ENCODE results near the gene DDX6. TPM values are rescaled to one million over a fixed set of nuclear protein-coding genes. Genes with fewer than 3 reads are reported as not detected.
A peak's percentile ranks its signal among the peaks of the same experiment; 100 is the strongest.

Gene DDX6
- polyA plus RNA-seq, 1 donor, result 71.9 TPM

GRCh38 chr11:118819334-118820024 lies 28.5 kb upstream of the DDX6 start:
- Histone ChIP-seq H3K9me3 (ENCODE audit: control insufficient read depth, low read depth, low read length) (no peaks in the 10 kb centered on the region), H3K4me1 (ENCODE audit: control insufficient read depth, insufficient read depth, low read length) (no peaks in the 10 kb centered on the region), H3K36me3 (ENCODE audit: control insufficient read depth, insufficient read depth, low read length) (no peaks in the 10 kb centered on the region), H3K27ac (ENCODE audit: low read length) (no peak overlapping the region), H3K4me3 (ENCODE audit: low read length) (no peak overlapping the region), H3K27me3 (ENCODE audit: control insufficient read depth, insufficient read depth, low read length) (no peaks in the 10 kb centered on the region)
- no peak for DNase-seq
- WGBS (ENCODE audit: insufficient coverage, low lambda C conversion rate), result no CpG with 5 or more reads among the region's 7 CpGs

GRCh38 chr11:118818130-118818529 lies 27.2 kb upstream of the DDX6 start:
- Histone ChIP-seq H3K36me3 (ENCODE audit: control insufficient read depth, insufficient read depth, low read length) (no peaks in the 10 kb centered on the region), H3K27me3 (ENCODE audit: control insufficient read depth, insufficient read depth, low read length) (no peaks in the 10 kb centered on the region), H3K9me3 (ENCODE audit: control insufficient read depth, low read depth, low read length) (no peaks in the 10 kb centered on the region), H3K4me3 (ENCODE audit: low read length) (no peak overlapping the region), H3K4me1 (ENCODE audit: control insufficient read depth, insufficient read depth, low read length) (no peaks in the 10 kb centered on the region), H3K27ac (ENCODE audit: low read length) (no peak overlapping the region)
- 90% methylated on average over 2 of the region's 4 CpGs for WGBS (ENCODE audit: insufficient coverage, low lambda C conversion rate)
- DNase-seq, result no peak

GRCh38 chr11:118813551-118813950 lies 22.6 kb upstream of the DDX6 start:
- H3K4me1 ChIP-seq (ENCODE audit: control insufficient read depth, insufficient read depth, low read length), result no peaks in the 10 kb centered on the region
- H3K27me3 ChIP-seq (ENCODE audit: control insufficient read depth, insufficient read depth, low read length), result no peaks in the 10 kb centered on the region
- WGBS (ENCODE audit: insufficient coverage, low lambda C conversion rate), result no CpG with 5 or more reads among the region's 1 CpG
- no peak overlapping the region for H3K27ac ChIP-seq (ENCODE audit: low read length)
- DNase-seq, result no peak
- no peak overlapping the region for H3K4me3 ChIP-seq (ENCODE audit: low read length)
- no peaks in the 10 kb centered on the region for H3K36me3 ChIP-seq (ENCODE audit: control insufficient read depth, insufficient read depth, low read length)
- H3K9me3 ChIP-seq (ENCODE audit: control insufficient read depth, low read depth, low read length), result no peaks in the 10 kb centered on the region

- Histone ChIP-seq H3K4me3 (ENCODE audit: low read length) (no peak overlapping the region), H3K36me3 (ENCODE audit: control insufficient read depth, insufficient read depth, low read length) (no peaks in the 10 kb centered on the region), H3K27ac (ENCODE audit: low read length) (no peak overlapping the region), H3K4me1 (ENCODE audit: control insufficient read depth, insufficient read depth, low read length) (no peaks in the 10 kb centered on the region), H3K27me3 (ENCODE audit: control insufficient read depth, insufficient read depth, low read length) (no peaks in the 10 kb centered on the region), H3K9me3 (ENCODE audit: control insufficient read depth, low read depth, low read length) (no peaks in the 10 kb centered on the region)
- WGBS (ENCODE audit: insufficient coverage, low lambda C conversion rate), result 100% methylated on average over 1 of the region's 5 CpGs
- DNase-seq, result no peak
Observed at GRCh38 chr11:118812485-118812884, 21.5 kb upstream of the DDX6 start.

- no CpG with 5 or more reads among the region's 3 CpGs for WGBS (ENCODE audit: insufficient coverage, low lambda C conversion rate)
- H3K4me3 ChIP-seq (ENCODE audit: low read length), result no peak overlapping the region
- DNase-seq, result no peak
Observed at GRCh38 chr11:118807800-118808778, 17.1 kb upstream of the DDX6 start.

GRCh38 chr11:118806400-118806799 lies 15.4 kb upstream of the DDX6 start:
- Histone ChIP-seq H3K9me3 (ENCODE audit: control insufficient read depth, low read depth, low read length) (no peaks in the 10 kb centered on the region), H3K4me3 (ENCODE audit: low read length) (no peak overlapping the region), H3K4me1 (ENCODE audit: control insufficient read depth, insufficient read depth, low read length) (no peaks in the 10 kb centered on the region), H3K36me3 (ENCODE audit: control insufficient read depth, insufficient read depth, low read length) (no peaks in the 10 kb centered on the region), H3K27me3 (ENCODE audit: control insufficient read depth, insufficient read depth, low read length) (peaks cover 4% of the 10 kb centered on the region), H3K27ac (ENCODE audit: low read length) (no peak overlapping the region)
- WGBS (ENCODE audit: insufficient coverage, low lambda C conversion rate), result 88% methylated on average over 3 of the region's 4 CpGs
- DNase-seq, result no peak

More at GRCh38 chr11:118807800-118808778, 17.1 kb upstream of the DDX6 start:
- Histone ChIP-seq H3K9me3 (ENCODE audit: control insufficient read depth, low read depth, low read length) (no peaks in the 10 kb centered on the region), H3K27me3 (ENCODE audit: control insufficient read depth, insufficient read depth, low read length) (peaks cover 4% of the 10 kb centered on the region), H3K36me3 (ENCODE audit: control insufficient read depth, insufficient read depth, low read length) (no peaks in the 10 kb centered on the region), H3K4me1 (ENCODE audit: control insufficient read depth, insufficient read depth, low read length) (no peaks in the 10 kb centered on the region), H3K27ac (ENCODE audit: low read length) (no peak overlapping the region)

GRCh38 chr11:118804094-118804493 lies 13.1 kb upstream of the DDX6 start:
- no peak overlapping the region for H3K4me3 ChIP-seq (ENCODE audit: low read length)
- 80% methylated on average over 1 of the region's 3 CpGs for WGBS (ENCODE audit: insufficient coverage, low lambda C conversion rate)
- no peak for DNase-seq

GRCh38 chr11:118799372-118799771 lies 8.4 kb upstream of the DDX6 start:
- DNase-seq, result no peak
- Histone ChIP-seq H3K27ac (ENCODE audit: low read length) (no peak overlapping the region), H3K27me3 (ENCODE audit: control insufficient read depth, insufficient read depth, low read length) (no peaks in the 10 kb centered on the region), H3K9me3 (ENCODE audit: control insufficient read depth, low read depth, low read length) (no peaks in the 10 kb centered on the region), H3K4me1 (ENCODE audit: control insufficient read depth, insufficient read depth, low read length) (peaks cover 3% of the 10 kb centered on the region), H3K36me3 (ENCODE audit: control insufficient read depth, insufficient read depth, low read length) (no peaks in the 10 kb centered on the region), H3K4me3 (ENCODE audit: low read length) (no peak overlapping the region)

More at GRCh38 chr11:118804094-118804493, 13.1 kb upstream of the DDX6 start:
- Histone ChIP-seq H3K4me1 (ENCODE audit: control insufficient read depth, insufficient read depth, low read length) (no peaks in the 10 kb centered on the region), H3K9me3 (ENCODE audit: control insufficient read depth, low read depth, low read length) (no peaks in the 10 kb centered on the region), H3K36me3 (ENCODE audit: control insufficient read depth, insufficient read depth, low read length) (no peaks in the 10 kb centered on the region), H3K27ac (ENCODE audit: low read length) (no peak overlapping the region), H3K27me3 (ENCODE audit: control insufficient read depth, insufficient read depth, low read length) (peaks cover 4% of the 10 kb centered on the region)

GRCh38 chr11:118797510-118797909 lies 6.5 kb upstream of the DDX6 start:
- no CpG with 5 or more reads among the region's 11 CpGs for WGBS (ENCODE audit: insufficient coverage, low lambda C conversion rate)
- Histone ChIP-seq H3K36me3 (ENCODE audit: control insufficient read depth, insufficient read depth, low read length) (no peaks in the 10 kb centered on the region), H3K9me3 (ENCODE audit: control insufficient read depth, low read depth, low read length) (no peaks in the 10 kb centered on the region), H3K4me1 (ENCODE audit: control insufficient read depth, insufficient read depth, low read length) (peaks cover 3% of the 10 kb centered on the region), H3K27me3 (ENCODE audit: control insufficient read depth, insufficient read depth, low read length) (no peaks in the 10 kb centered on the region), H3K4me3 (ENCODE audit: low read length) (no peak overlapping the region), H3K27ac (ENCODE audit: low read length) (no peak overlapping the region)
- DNase-seq, result no peak

GRCh38 chr11:118792570-118793124 lies 1.7 kb upstream of the DDX6 start:
- no peaks in the 10 kb centered on the region for H3K36me3 ChIP-seq (ENCODE audit: control insufficient read depth, insufficient read depth, low read length)
- peak; percentile 88 to 92 for DNase-seq
- WGBS (ENCODE audit: insufficient coverage, low lambda C conversion rate), result no CpG with 5 or more reads among the region's 8 CpGs
- H3K4me1 ChIP-seq (ENCODE audit: control insufficient read depth, insufficient read depth, low read length), result peaks cover 10% of the 10 kb centered on the region
- H3K27me3 ChIP-seq (ENCODE audit: control insufficient read depth, insufficient read depth, low read length), result no peaks in the 10 kb centered on the region
- H3K27ac ChIP-seq (ENCODE audit: low read length), result peak overlapping the region; percentile 98
- no peaks in the 10 kb centered on the region for H3K9me3 ChIP-seq (ENCODE audit: control insufficient read depth, low read depth, low read length)
- peak overlapping the region; percentile 78 for H3K4me3 ChIP-seq (ENCODE audit: low read length)
